Measurements from ENCODE around the gene AFAP1L2.

DNA sequence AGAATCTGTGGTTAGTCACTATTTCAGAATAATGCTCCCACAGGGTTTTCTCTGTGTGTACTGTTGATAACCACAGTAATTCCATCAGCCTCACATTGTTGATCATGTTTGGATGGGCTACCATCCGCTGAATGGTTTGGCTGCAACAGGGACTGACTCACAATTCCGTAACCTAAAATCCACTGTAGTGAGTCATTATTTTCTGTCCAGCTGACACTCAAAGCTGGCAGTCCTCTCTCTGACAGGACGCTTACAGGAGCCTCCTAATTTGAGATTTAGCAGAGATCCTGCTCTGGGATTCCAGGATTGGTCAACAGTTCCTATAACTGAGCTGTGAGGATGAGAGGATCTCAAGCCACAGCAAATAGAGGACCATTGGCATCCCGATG lies 132.5 kb downstream of the AFAP1L2 start:
- TF ChIP-seq, protein P1, sequence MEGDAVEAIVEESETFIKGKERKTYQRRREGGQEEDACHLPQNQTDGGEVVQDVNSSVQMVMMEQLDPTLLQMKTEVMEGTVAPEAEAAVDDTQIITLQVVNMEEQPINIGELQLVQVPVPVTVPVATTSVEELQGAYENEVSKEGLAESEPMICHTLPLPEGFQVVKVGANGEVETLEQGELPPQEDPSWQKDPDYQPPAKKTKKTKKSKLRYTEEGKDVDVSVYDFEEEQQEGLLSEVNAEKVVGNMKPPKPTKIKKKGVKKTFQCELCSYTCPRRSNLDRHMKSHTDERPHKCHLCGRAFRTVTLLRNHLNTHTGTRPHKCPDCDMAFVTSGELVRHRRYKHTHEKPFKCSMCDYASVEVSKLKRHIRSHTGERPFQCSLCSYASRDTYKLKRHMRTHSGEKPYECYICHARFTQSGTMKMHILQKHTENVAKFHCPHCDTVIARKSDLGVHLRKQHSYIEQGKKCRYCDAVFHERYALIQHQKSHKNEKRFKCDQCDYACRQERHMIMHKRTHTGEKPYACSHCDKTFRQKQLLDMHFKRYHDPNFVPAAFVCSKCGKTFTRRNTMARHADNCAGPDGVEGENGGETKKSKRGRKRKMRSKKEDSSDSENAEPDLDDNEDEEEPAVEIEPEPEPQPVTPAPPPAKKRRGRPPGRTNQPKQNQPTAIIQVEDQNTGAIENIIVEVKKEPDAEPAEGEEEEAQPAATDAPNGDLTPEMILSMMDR (IDR thresholded peaks at IDR 0.05; ENCODE audit: borderline replicate concordance, extremely low read depth, low read length, poor library complexity, severe bottlenecking) = no peak
- TF ChIP-seq EZH2 (IDR thresholded peaks at IDR 0.05; ENCODE audit: borderline replicate concordance, low read depth, low read length, severe bottlenecking) = no peak

Measured in DND-41 (cell line).